ENCODE data around the gene FBXL13.

- TF ChIP-seq CTCF (IDR thresholded peaks at IDR 0.05) (no peak), POLR2A (IDR thresholded peaks at IDR 0.05) (no peak)
Measured at GRCh38 chr7:102859799-102860125, 214.8 kb downstream of the FBXL13 start.
